Tibial nerve (tissue), 4 donors: Measurements from ENCODE around the gene VGLL3.

Experiments
- CTCF ChIP-seq, 5 experiments: fragments of 200-600 bp in 3 of 5; fragments of 450-650 bp in 2 of 5; sonication (generic) in 3 of 5; IDR thresholded peaks; one replicate each; pipeline ENCODE4 v1.5.1; 2016 to 2019; ENCODE audit warnings: antibody characterized with exemption in 5 of 5, mild to moderate bottlenecking in 3 of 5, moderate library complexity in 2 of 5
- EP300 ChIP-seq, 2 donors: sonication (generic); formaldehyde crosslinking; IDR thresholded peaks; one replicate each; pipeline ENCODE4 v1.6.1; 2017; ENCODE audit warnings: antibody characterized with exemption in 2 of 2, mild to moderate bottlenecking in 1 of 2
- POLR2A ChIP-seq, 2 donors: fragments of 450-650 bp; IDR thresholded peaks; one replicate each; pipeline ENCODE4 v1.6.1; 2017; ENCODE audit warnings: antibody characterized with exemption in 2 of 2, mild to moderate bottlenecking in 2 of 2, moderate library complexity in 2 of 2

GRCh38 chr3:86996261-86996955 is 5.5 kb upstream of the VGLL3 start:
- TF ChIP-seq POLR2A (IDR thresholded peaks at IDR 0.05) (no peak), CTCF (IDR thresholded peaks at IDR 0.05) (no peak), EP300 (IDR thresholded peaks at IDR 0.05) (no peak)
